ENCODE results near the gene CNTF. TPM values are rescaled to one million over a fixed set of nuclear protein-coding genes. Genes with fewer than 3 reads are reported as not detected.

The CNTF gene
- total RNA-seq, 1 donor from 2014 or later: 4.2 TPM

DNA sequence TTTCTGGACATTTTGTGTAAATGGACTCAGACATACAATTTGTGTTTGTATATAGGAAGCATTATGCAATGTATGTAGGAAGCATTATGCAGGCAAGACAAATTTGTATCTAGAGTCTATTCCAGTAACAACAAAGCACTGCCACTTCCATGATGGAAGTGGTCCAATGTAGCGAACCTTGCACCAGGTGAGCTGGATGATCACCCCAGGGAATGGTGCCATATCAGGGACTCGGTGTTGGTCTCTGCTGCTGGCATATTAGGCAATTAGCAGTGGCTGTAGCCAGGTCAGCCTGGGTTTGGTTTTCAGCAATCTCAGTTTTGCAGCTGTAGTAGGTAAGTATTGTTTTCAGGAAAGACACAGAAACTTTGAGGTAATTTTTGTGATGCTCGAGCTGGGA is 30.8 kb upstream of the CNTF start:
- H3K27ac Mint-ChIP-seq: no peak overlapping the region
- no peak overlapping the region for H3K27ac ChIP-seq
- no peak for TF ChIP-seq CTCF (IDR thresholded peaks at IDR 0.05)
- TF ChIP-seq EZH2 (IDR thresholded peaks at IDR 0.05): no peak
- TF ChIP-seq EZH2phosphoT487 (IDR thresholded peaks at IDR 0.05): no peak
- no peak overlapping the region for H3K4me3 Mint-ChIP-seq
- peaks cover 100% of the 10 kb centered on the region for H3K79me2 ChIP-seq (ENCODE audit: low read depth)
- H3K4me1 ChIP-seq: no peaks in the 10 kb centered on the region
- H3K9ac ChIP-seq: no peak overlapping the region
- H3K36me3 Mint-ChIP-seq: peaks cover 17% of the 10 kb centered on the region
- no peaks in the 10 kb centered on the region for H3K9me3 Mint-ChIP-seq
- H3K4me3 ChIP-seq: no peak overlapping the region
- no peaks in the 10 kb centered on the region for H3F3A ChIP-seq (ENCODE audit: low read depth)
- H3K27me3 ChIP-seq: no peaks in the 10 kb centered on the region
- DNase-seq (ENCODE audit: low spot score): no peak
- no peak overlapping the region for H2AFZ ChIP-seq (replicated peaks)
- no peaks in the 10 kb centered on the region for H3K36me3 ChIP-seq
- no peak overlapping the region for H3K4me2 ChIP-seq
- no peaks in the 10 kb centered on the region for H3K4me1 Mint-ChIP-seq
- no peaks in the 10 kb centered on the region for H3K9me3 ChIP-seq (ENCODE audit: low read depth)
- no peaks in the 10 kb centered on the region for H3K27me3 Mint-ChIP-seq (ENCODE audit: insufficient read depth, low read depth)
- peaks cover 54% of the 10 kb centered on the region for H4K20me1 ChIP-seq (ENCODE audit: low read depth)

- Mint-ChIP-seq H3K4me3 (no peak overlapping the region), H3K36me3 (peaks cover 19% of the 10 kb centered on the region), H3K4me1 (no peaks in the 10 kb centered on the region), H3K27me3 (ENCODE audit: insufficient read depth, low read depth) (no peaks in the 10 kb centered on the region), H3K9me3 (no peaks in the 10 kb centered on the region), H3K27ac (no peak overlapping the region)
- no peak for DNase-seq (ENCODE audit: low spot score)
- no peak overlapping the region for H3K9ac ChIP-seq
- peaks cover 55% of the 10 kb centered on the region for H4K20me1 ChIP-seq (ENCODE audit: low read depth)
- H3F3A ChIP-seq (ENCODE audit: low read depth): no peaks in the 10 kb centered on the region
- no peak overlapping the region for H2AFZ ChIP-seq (replicated peaks)
- no peaks in the 10 kb centered on the region for H3K9me3 ChIP-seq (ENCODE audit: low read depth)
- peaks cover 100% of the 10 kb centered on the region for H3K79me2 ChIP-seq (ENCODE audit: low read depth)
- H3K4me3 ChIP-seq: no peak overlapping the region
- H3K4me1 ChIP-seq: no peaks in the 10 kb centered on the region
- no peaks in the 10 kb centered on the region for H3K36me3 ChIP-seq
- H3K27ac ChIP-seq: no peak overlapping the region
- TF ChIP-seq EZH2 (IDR thresholded peaks at IDR 0.05) (no peak), EZH2phosphoT487 (IDR thresholded peaks at IDR 0.05) (no peak), CTCF (IDR thresholded peaks at IDR 0.05) (no peak)
- no peaks in the 10 kb centered on the region for H3K27me3 ChIP-seq
- no peak overlapping the region for H3K4me2 ChIP-seq
Observed at GRCh38 chr11:58592760-58593472, 29.5 kb upstream of the CNTF start.

GRCh38 chr11:58594826-58595225 is 27.6 kb upstream of the CNTF start:
- Mint-ChIP-seq H3K4me1 (no peaks in the 10 kb centered on the region), H3K36me3 (peaks cover 23% of the 10 kb centered on the region), H3K4me3 (no peak overlapping the region), H3K9me3 (no peaks in the 10 kb centered on the region), H3K27ac (no peak overlapping the region), H3K27me3 (ENCODE audit: insufficient read depth, low read depth) (no peaks in the 10 kb centered on the region)
- H2AFZ ChIP-seq (replicated peaks): no peak overlapping the region
- no peak for DNase-seq (ENCODE audit: low spot score)
- H3K4me1 ChIP-seq: peaks cover 7% of the 10 kb centered on the region
- TF ChIP-seq EZH2 (IDR thresholded peaks at IDR 0.05) (no peak), CTCF (IDR thresholded peaks at IDR 0.05) (no peak), EZH2phosphoT487 (IDR thresholded peaks at IDR 0.05) (no peak)
- H3K9me3 ChIP-seq (ENCODE audit: low read depth): no peaks in the 10 kb centered on the region
- H3F3A ChIP-seq (ENCODE audit: low read depth): no peaks in the 10 kb centered on the region
- no peak overlapping the region for H3K27ac ChIP-seq
- peaks cover 60% of the 10 kb centered on the region for H4K20me1 ChIP-seq (ENCODE audit: low read depth)
- no peaks in the 10 kb centered on the region for H3K27me3 ChIP-seq
- no peak overlapping the region for H3K9ac ChIP-seq
- no peak overlapping the region for H3K4me2 ChIP-seq
- H3K36me3 ChIP-seq: no peaks in the 10 kb centered on the region
- no peak overlapping the region for H3K4me3 ChIP-seq
- H3K79me2 ChIP-seq (ENCODE audit: low read depth): peaks cover 100% of the 10 kb centered on the region
